GM10248 (cell line): ENCODE measurements around the gene RASSF8.

Experiments used
- CTCF ChIA-PET: fragments of 300-600 bp; sonication (Branson Sonifier 250); formaldehyde crosslinking; extraction: SDS; loops from one replicate; lab custom pipeline; 2021; ENCODE audit warnings: antibody characterized with exemption; lab: Yijun Ruan, JAX
- POLR2A ChIA-PET: fragments of 350-650 bp; sonication (Branson Sonifier 250); formaldehyde crosslinking; extraction: SDS; loops from one replicate; lab custom pipeline; 2020; ENCODE audit warnings: antibody characterized with exemption; lab: Yijun Ruan, JAX
- DNase-seq: peaks from one replicate; pipeline ENCODE4 v3.0.0; 2012; ENCODE audit errors: extremely low spot score
- CTCF ChIP-seq: IDR thresholded peaks from 2 replicates; pipeline ENCODE4 v1.5.1; 2012; ENCODE audit warnings: mild to moderate bottlenecking, low read depth; ENCODE audit errors: extremely low read depth, missing control alignments, control extremely low read depth

Gene RASSF8

GRCh38 chr12:25940886-25941285 is 17.6 kb upstream of the RASSF8 start:
- no peak for TF ChIP-seq CTCF
- no peak for DNase-seq
- ChIA-PET CTCF (no interaction called here), POLR2A (no interaction called here)

GRCh38 chr12:25942709-25943108 is 15.8 kb upstream of the RASSF8 start:
- DNase-seq: no peak
- no peak for TF ChIP-seq CTCF
- ChIA-PET POLR2A (interaction anchor here (0.6 kb wide), 1 partner anchor 15 kb away, joined by 3 read pairs; no protein-coding TSS in a partner anchor), CTCF (interaction anchor here (1.0 to 1.2 kb wide), 2 partner anchors 13 to 27 kb away, joined by 3 read pairs; no protein-coding TSS in a partner anchor)

- no peak for TF ChIP-seq CTCF
- no peak for DNase-seq
- ChIA-PET POLR2A (no interaction called here), CTCF (no interaction called here)
Measured at GRCh38 chr12:25943940-25944339, 14.5 kb upstream of the RASSF8 start.

GRCh38 chr12:25949343-25949742 is 9.1 kb upstream of the RASSF8 start:
- POLR2A ChIA-PET: no interaction called here
- no peak for DNase-seq
- CTCF ChIA-PET: no interaction called here
- no peak for TF ChIP-seq CTCF

DNA sequence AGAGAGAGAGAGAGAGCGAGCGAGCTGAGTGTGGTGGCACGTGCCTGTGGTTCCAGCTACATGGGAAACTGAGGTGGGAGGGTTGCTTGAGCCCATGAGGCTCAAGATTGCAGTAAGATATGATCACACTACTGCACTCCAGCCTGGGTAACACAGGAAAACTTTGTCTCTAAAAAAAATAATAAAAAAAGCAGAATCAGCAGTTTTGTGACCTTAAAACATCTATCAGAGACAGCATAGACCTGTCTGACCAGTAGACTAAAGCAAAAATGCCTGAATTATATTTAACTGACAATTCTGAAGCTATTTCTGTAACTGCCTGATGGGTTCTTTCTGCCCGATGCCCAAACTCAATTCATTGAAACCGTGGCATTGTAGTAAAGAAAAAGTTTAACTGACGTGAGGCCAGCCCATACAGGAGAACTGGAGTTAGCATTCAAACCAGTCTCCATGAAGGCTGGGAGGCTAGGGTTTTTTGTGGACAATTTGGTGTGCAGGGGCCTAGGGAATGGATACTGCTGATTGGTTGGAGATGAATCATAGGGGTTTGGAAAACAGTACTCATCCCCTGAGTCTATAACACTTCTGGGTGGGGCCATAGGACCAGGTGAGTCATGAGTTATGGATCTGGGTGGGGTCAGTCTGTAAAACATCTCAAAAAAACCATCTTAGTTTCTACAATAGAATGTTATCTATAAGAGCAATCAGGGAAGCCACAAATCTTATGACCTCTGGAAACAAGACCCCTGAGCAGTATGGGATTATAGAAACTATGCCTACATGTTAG is 8.0 kb upstream of the RASSF8 start:
- no peak for DNase-seq
- POLR2A ChIA-PET: no interaction called here
- TF ChIP-seq CTCF: no peak
- CTCF ChIA-PET: no interaction called here

- POLR2A ChIA-PET: interaction anchor here (0.6 kb wide), 1 partner anchor 15 kb away, joined by 3 read pairs; no protein-coding TSS in a partner anchor
- CTCF ChIA-PET: no interaction called here
- no peak for DNase-seq
- no peak for TF ChIP-seq CTCF
Measured at GRCh38 chr12:25957793-25958427, 572 bp upstream of the RASSF8 start.
